HG02642 (cell line): ENCODE measurements around the gene IL36B.

ENCODE experiments used
- ATAC-seq: cut with Tn5 transposase; IDR thresholded peaks from one replicate; pipeline ENCODE4 v1.9.1; 2021; ENCODE audit warnings: mild to moderate bottlenecking; ENCODE audit not compliant: unreplicated experiment, poor library complexity

Gene IL36B

DNA sequence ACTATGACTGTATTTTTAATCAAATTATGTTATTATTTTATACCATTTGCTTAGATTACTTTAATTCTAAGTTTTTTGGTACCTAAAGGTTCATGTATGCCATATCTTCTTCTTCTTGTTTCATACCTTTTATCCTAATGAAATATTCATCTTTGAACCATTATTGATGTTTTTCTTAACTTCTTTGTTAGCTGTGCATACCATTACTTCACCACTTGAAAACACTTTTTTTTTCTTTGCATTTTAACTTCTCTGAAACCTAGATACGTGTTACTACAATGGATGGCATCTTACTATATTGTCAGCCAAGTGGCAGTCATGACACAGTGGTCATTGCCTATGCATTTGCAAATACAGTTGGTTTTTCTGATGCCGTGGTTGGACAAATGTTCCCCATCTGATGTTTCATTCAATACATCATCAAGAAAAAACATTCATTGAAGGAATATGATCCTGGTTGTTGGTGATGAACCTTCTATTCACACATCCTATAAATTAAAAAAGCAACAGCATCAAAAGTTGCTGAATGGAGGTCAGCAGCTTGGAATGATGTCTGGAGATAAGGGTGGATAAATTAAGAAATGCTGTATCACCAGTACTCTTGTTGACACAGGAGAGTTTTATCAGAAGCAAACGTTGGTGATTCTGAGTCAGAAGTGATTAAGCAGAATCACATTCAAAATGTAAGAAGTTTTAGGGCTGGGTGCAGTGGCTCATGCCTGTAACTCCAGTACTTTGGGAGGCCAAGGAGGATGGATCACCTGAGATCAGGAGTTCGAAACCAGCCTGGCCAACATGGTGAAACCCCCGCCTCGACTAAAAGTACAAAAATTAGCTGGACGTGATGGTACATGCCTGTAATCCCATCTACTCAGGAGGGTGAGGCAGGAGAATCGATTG, 40.0 kb downstream of the IL36B start:
- no peak for ATAC-seq

DNA sequence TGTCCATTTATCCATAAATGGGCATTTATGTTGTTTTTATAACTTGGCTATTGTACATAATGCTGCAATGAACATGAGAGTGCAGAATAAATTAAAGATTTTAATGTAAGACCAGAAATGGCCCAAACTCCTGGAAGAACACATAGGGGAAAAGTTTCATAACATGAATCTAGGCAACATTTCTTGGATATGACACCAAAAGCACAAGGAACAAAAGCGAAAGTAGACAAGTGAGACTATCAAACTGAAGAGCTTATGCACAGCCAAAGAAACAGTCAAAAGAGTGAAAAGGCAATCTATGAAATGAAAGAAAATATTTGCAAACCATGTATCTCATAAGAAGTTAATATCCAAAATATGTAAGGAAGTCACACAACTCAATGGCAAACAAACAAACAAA, 41.6 kb downstream of the IL36B start:
- no peak for ATAC-seq

DNA sequence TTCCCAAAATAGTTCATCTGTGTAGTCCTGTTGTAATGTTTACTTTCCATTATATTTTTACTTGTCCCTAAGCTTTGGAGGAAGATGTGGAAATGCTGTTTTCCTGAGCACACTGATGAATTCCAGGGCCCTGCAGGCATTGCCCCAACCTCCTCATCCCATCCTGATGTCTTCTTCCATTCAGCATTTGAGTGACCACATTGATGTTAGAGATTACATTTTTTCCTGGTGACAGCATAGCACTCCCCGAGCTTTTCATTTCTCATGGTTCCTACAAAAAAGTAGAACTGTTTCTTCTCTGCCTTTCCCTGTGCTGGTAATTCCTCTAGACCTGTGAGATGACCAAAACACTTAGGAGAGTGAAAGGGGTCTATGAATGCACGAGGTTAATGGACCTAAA, 42.6 kb downstream of the IL36B start:
- ATAC-seq, result no peak

DNA sequence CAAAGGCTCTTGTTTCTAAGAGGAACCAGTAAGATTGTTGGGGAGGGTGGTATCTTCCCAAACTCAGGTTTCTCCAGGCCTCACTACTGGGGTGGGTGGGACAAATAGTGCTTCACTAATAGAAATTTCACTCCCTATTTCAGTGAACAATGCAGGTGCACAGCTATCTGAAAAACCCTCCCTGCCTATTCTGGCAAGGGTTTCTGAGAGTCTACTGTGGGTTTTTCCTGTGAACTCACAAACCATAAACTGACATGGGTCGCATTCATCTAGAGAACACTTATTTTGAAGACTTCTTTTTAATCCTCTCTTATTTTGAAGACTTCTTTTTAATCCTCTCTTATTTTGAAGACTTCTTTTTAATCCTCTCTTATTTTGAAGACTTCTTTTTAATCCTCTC, 43.0 kb downstream of the IL36B start:
- ATAC-seq, result no peak

DNA sequence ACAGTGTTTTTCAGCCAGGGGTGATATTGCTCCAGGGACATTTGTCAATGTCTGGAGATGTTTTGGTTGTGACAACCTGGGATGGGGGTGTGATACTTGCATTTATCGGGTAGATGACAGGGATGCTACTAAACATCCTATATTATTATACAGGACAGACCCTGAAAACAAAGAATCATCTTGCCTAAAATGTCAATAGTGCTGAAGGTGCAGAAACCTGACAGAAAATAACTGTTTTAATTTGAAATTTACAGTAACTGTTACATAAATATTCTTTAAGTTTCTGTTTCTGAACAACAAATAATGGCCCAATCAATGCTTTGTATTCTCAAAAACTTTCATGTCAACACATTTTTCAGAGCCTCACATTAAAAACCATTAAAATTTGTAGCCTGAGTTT, 45.4 kb downstream of the IL36B start:
- no peak for ATAC-seq

DNA sequence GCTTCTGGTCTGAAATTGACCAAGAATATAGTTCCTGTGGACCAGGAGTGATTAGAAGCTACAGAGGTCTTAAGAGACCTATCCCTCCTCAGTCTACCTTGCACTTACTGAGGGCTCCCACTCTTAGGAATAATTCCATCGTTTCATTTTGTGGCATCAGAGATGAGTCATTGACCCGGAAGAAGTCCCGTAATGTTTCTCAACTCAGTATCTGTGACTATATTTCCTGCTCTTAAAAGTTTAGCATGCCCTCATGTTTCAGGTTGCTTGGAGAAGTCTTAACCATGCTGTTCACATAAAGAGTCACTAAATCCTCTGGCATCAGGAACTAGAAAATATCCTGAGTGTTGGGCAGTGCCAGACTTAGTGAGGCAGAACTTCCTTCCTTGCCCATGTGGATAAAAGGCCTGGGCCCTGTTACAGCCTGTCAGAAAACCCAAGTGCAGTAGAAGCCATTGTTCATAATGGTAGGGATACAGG, 47.6 kb downstream of the IL36B start, which contains the start of gene IL36A:
Gene IL36A (plus strand): TSS at position 430 of the 480 bp plus-strand sequence. CDS start 413 bp downstream, outside the sequence.
- ATAC-seq, result no peak

DNA sequence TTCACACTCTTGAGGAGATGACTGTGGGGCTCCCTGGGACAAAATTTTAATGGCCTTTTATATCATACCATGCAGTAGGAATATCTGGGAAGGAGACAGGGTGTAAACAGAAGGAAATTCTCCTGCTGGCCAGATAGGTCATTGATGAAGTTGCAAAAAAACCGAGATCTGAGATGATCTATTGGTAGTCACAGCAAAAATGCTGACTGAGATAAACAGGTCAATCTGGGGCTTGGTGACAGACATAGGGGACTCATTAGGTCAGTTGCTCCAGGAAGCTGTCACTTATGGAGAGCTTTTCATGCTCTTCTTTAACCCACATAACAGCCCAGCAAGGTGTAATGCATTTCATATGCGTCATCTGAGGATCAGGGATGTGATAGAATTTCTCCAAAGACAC, 50.0 kb downstream of the IL36B start:
- no peak for ATAC-seq

DNA sequence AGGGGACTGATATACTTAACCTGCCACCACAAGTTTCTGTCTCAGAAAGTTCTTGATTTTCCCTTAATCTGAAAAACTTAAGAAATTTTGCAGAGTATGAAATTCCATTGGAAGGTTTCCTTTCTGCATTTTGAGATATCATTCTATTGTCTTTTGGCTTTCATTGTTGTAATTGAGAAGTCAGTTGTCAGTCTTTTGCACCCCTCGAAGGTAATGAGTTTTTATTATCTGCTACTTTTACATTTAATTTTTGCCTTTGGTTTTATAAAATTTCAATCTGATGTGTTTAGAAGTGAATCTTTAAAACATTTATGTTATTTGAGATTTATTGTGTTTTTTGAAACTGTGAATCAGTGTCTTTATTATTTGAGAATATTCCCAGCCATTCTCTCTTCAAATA, 52.2 kb downstream of the IL36B start:
- no peak for ATAC-seq

DNA sequence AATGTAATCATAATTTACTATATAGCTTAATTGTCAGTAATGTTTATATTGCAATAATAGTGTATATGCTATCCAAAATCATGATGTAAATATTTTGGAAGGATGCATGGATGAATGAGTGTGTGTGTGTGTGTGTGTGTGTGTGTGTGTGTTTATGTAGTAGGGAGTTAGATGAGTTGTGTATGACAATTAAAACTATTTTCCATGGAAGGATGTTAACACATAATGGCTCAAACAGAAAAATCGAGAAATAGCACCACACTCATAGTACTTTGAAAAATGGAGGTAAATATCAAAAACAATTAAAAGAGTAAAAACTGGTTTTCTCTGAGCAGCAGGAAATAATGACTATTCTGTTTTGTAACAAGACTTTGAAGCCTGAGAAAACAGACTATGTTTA, 55.5 kb downstream of the IL36B start:
- ATAC-seq, result no peak

DNA sequence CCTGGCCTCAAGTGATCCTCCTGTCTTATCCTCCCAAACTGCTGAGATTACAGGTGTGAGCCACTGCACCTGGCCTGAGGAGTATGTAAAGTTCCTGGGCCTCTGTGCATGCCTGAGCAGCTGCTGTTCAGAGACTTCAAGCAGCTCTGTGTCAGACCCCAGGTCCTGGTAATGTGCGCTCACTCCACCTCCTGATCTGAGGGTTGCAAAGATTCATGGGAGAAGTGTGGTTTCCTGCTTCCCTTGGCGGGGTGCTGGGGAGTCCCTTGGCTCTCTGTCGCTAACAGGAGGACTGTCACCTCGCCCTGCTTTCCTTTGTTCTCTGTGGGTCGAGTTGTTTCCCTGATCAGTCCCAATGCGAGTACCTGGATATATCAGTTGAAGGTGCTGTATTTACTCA, 56.0 kb downstream of the IL36B start:
- ATAC-seq, result no peak

DNA sequence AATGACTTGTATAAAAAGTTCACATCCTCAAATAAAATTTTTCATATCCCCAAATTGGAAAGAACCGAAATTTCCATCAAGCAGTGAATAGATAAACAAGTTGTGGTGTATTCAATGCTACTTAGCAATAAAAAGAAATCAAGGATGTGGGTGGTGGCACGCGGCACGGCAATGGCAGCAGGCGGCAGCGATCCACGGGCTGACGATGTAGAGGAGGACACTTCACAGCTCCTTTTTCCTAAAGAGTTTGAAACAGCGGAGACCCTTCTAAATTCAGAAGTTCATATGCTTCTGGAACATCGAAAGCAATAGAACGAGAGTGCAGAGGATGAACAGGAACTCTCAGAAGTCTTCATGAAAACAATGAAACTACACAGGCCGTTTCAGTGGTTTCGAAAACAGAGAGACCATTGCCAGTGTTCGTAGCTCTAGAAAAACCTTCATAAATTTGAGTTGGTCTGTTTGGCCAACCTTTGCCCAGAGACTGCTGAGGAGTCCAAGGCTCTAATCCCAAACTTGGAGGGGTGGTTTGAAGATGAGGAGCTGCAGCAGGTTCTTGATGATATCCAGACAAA, 57.2 kb downstream of the IL36B start:
- ATAC-seq, result no peak

DNA sequence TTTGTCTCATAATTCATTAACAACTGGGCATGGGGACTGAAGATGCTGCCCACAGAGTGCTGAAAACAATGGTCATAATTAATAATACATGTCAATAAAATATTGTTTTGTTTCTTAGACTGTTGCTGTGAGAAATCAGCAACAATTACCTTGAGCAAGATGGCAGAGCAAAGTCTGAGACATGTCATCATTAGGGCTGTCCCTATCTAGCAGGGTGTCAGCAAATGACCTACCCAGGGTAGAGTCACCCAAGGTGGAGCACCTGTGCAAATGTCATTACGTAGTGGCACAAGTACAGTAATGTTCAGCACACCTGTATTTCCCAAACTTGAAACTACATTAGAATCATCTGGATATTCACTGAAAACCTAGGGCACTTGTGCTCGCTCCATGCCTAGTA, 58.0 kb downstream of the IL36B start:
- ATAC-seq, result no peak

DNA sequence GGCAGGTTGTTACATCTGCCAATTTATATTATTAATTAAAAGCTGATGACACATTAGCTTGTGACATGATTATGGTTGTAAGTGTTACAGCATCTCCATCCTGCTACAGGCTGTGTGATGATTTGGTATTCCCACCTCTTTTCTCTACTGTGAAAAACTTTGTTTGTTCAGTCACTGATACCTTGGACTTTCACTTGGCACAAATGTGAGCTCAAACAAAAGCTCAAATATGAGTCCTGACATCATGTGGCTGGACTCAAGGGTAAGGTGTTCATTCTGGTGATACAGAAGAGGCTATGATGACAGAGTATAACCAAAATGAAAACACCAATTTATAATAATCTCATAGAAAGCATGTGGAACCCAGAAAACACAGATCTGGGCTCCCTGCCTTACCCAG, 58.8 kb downstream of the IL36B start:
- no peak for ATAC-seq

DNA sequence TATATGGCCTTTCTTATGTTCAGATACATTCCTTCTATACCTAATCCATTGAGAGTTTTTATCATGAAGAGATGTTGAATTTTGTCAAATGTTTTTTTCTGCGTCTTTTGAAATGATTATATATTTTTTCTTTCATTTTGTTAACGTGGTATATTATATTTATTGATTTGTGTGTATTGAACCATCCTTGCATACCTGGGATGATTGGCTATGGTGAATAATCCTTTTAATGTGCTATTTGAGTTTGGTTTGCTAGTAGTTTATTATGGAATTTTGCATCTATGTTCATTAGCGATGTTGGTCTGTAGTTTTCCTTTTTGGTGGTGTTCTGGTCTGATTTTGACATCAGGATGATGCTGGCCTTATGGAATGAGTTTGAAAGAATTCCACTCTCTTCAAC, 63.1 kb downstream of the IL36B start:
- no peak for ATAC-seq

DNA sequence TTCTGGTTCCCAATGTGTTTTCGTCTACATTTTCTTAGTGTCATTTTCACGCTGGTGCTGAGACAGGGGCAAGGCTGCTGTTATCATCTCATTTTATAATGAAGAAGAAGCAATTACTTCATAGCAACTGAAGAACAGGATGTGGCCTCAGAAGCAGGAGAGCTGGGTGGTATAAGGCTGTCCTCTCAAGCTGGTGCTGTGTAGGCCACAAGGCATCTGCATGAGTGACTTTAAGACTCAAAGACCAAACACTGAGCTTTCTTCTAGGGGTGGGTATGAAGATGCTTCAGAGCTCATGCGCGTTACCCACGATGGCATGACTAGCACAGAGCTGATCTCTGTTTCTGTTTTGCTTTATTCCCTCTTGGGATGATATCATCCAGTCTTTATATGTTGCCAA, 67.6 kb downstream of the IL36B start:
- ATAC-seq, result no peak

DNA sequence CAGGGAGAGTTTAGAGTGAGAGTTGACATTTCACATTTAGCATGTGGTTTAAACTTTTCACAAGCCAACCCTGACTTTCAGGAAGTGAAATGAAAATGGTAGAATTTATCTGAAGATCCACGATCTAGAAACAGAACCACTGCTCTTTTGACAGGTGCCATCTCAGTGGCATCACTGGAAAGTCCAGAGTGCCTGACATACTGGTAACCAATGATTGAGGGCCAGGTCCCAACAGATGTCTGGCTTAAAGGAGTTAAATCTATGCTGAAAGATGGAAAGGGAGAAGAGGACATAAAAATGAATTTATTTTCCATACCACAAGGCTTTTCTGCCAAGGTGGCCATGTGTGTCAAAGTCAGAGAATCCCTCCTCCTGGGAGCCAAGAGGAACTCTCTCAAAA, 72.1 kb downstream of the IL36B start:
- ATAC-seq, result no peak

DNA sequence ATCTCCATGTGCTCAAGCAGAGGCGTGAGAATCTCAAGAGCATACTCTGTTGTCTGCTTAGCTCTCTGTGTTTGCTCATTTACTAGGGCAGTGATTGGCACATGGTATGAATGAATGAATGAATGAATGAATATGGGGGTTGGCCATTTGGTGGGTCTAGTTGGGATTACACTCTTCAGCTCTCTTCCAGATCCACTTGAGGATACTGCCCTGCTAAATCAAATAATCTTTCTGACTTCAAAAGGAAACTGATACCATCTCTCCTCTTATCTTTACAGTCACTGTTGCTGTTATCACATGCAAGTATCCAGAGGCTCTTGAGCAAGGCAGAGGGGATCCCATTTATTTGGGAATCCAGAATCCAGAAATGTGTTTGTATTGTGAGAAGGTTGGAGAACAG, 72.9 kb downstream of the IL36B start:
- ATAC-seq, result no peak

DNA sequence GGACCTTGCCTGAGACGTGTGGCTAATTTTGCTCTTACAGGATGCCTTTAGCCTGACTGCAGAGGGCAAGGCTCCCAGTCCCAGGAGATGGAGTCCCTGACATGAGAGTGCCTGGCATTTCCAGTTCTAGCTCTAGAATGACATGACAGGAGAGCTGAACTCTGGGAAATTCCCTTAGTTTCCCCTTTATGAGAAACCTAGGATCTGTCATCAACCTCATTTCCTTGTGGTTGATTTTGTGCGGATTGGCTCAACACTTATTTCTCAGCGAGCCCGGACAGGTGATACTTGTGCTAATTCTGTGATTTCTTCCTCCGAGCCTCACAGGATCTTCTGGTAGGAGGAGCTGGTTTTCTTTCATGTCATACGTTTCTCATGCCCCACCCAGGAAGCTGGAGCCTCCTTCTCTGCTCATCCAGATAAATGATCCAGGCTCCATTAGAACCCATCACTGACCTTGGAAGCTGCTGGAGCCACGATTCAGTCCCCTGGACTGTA, 75.1 kb downstream of the IL36B start, which contains the start of gene IL36G:
Gene IL36G (plus strand): TSS at position 448 of the 498 bp plus-strand sequence. CDS start 633 bp downstream, outside the sequence.
- ATAC-seq, result no peak
